CD14-positive monocyte (primary cell): ENCODE results near the gene CPA2. TPM values are rescaled to one million over a fixed set of nuclear protein-coding genes. Genes with fewer than 3 reads are reported as not detected.

Experiments used
- DNase-seq, 3 donors: peaks; one replicate each; pipeline ENCODE4 v3.0.0-alpha.2; 2011 to 2022
- H2AFZ ChIP-seq: 2 replicates; pipeline ENCODE4 v1.6.0; 2012; ENCODE audit warnings: mild to moderate bottlenecking, low read depth, low read length, inconsistent platforms; ENCODE audit not compliant: insufficient read depth, poor library complexity, severe bottlenecking
- H3K27ac ChIP-seq, 2 donors: 1 replicate in 1 of 2; 2 replicates in 1 of 2; pipeline ENCODE4 v1.5.1; 2012 to 2013; ENCODE audit warnings: low read length in 2 of 2, control low read depth in 1 of 2, inconsistent platforms in 1 of 2, low read depth in 1 of 2, mild to moderate bottlenecking in 1 of 2
- H3K27me3 ChIP-seq, 2 donors: one replicate each; pipeline versions ENCODE4 v1.6.0 to v1.6.1; 2011 to 2013; ENCODE audit warnings: low read length in 2 of 2; ENCODE audit not compliant: control insufficient read depth in 2 of 2, insufficient read depth in 2 of 2
- H3K36me3 ChIP-seq, 2 donors: replicated peaks in 1 of 2; 1 replicate in 1 of 2; 2 replicates in 1 of 2; pipeline versions ENCODE4 v1.5.1 to v1.6.1; 2012 to 2013; ENCODE audit warnings: low read length in 2 of 2, control low read depth in 1 of 2, inconsistent platforms in 1 of 2, mild to moderate bottlenecking in 1 of 2; ENCODE audit not compliant: insufficient read depth in 2 of 2, control insufficient read depth in 1 of 2
- H3K4me1 ChIP-seq, 2 donors: 1 replicate in 1 of 2; 2 replicates in 1 of 2; pipeline versions ENCODE4 v1.5.1 to v1.6.1; 2012 to 2013; ENCODE audit warnings: low read length in 2 of 2, control low read depth in 1 of 2, inconsistent platforms in 1 of 2, mild to moderate bottlenecking in 1 of 2, moderate library complexity in 1 of 2; ENCODE audit not compliant: insufficient read depth in 2 of 2, control insufficient read depth in 1 of 2
- H3K4me2 ChIP-seq: replicated peaks from 2 replicates; pipeline ENCODE3; 2012; ENCODE audit warnings: low read length, moderate library complexity, mild to moderate bottlenecking; ENCODE audit not compliant: poor library complexity, severe bottlenecking; ENCODE audit errors: extremely low read depth
- H3K4me3 ChIP-seq, 3 experiments: fragments of 200-600 bp in 1 of 3; sonication (generic) in 1 of 3; replicated peaks in 1 of 3; 1 replicate in 2 of 3; 2 replicates in 1 of 3; pipeline ENCODE4 v1.5.1; 2011 to 2013; ENCODE audit warnings: low read length in 3 of 3, mild to moderate bottlenecking in 3 of 3, control low read depth in 2 of 3, low read depth in 2 of 3, inconsistent platforms in 1 of 3, moderate library complexity in 1 of 3
- H3K79me2 ChIP-seq: 2 replicates; pipeline ENCODE4 v1.6.0; 2012; ENCODE audit warnings: mild to moderate bottlenecking, control low read depth, inconsistent platforms, low read length, moderate library complexity; ENCODE audit not compliant: insufficient read depth
- H3K9ac ChIP-seq: 2 replicates; pipeline ENCODE4 v1.6.0; 2017; ENCODE audit warnings: low read length, mild to moderate bottlenecking; ENCODE audit not compliant: insufficient read depth, poor library complexity, severe bottlenecking
- H3K9me3 ChIP-seq, 2 donors: replicated peaks in 1 of 2; 1 replicate in 1 of 2; 2 replicates in 1 of 2; pipeline versions ENCODE4 v1.5.1 to v1.6.1; 2012 to 2013; ENCODE audit warnings: low read length in 2 of 2, control low read depth in 1 of 2; ENCODE audit not compliant: control insufficient read depth in 1 of 2, insufficient read depth in 1 of 2
- H4K20me1 ChIP-seq: 2 replicates; pipeline ENCODE4 v1.6.0; 2012; ENCODE audit warnings: mild to moderate bottlenecking, low read length, control low read depth, moderate library complexity; ENCODE audit not compliant: insufficient read depth
- H3K27ac Mint-ChIP-seq, 7 donors: one replicate each; pipeline ENCODE4 v1.8.0; 2020; ENCODE audit warnings: mild to moderate bottlenecking in 7 of 7, mixed read lengths in 7 of 7, moderate library complexity in 6 of 7, inconsistent platforms in 2 of 7
- H3K27me3 Mint-ChIP-seq, 3 donors: one replicate each; pipeline ENCODE4 v1.8.0; 2021 to 2022; ENCODE audit warnings: low read depth in 3 of 3, mild to moderate bottlenecking in 3 of 3, mixed read lengths in 3 of 3, moderate library complexity in 3 of 3, inconsistent platforms in 1 of 3
- H3K36me3 Mint-ChIP-seq, 2 donors: one replicate each; pipeline ENCODE4 v1.8.0; 2020; ENCODE audit warnings: mixed read lengths in 2 of 2, inconsistent platforms in 1 of 2, mild to moderate bottlenecking in 1 of 2
- H3K4me1 Mint-ChIP-seq: one replicate; pipeline ENCODE4 v1.8.0; 2020; ENCODE audit warnings: mild to moderate bottlenecking, mixed read lengths
- H3K4me3 Mint-ChIP-seq, 2 donors: one replicate each; pipeline ENCODE4 v1.8.0; 2020; ENCODE audit warnings: mild to moderate bottlenecking in 2 of 2, mixed read lengths in 2 of 2, moderate library complexity in 1 of 2
- H3K9me3 Mint-ChIP-seq, 7 donors: one replicate each; pipeline ENCODE4 v1.8.0; 2020 to 2022; ENCODE audit warnings: mixed read lengths in 7 of 7, mild to moderate bottlenecking in 6 of 7, moderate library complexity in 6 of 7, inconsistent platforms in 2 of 7
- WGBS: methylation state at CpG from one replicate; pipeline ENCODE4 v1.1.5; 2013; ENCODE audit warnings: missing lambda C conversion rate; ENCODE audit not compliant: insufficient coverage; 5-methylcytosine and 5-hydroxymethylcytosine counted together
- intact Hi-C, 2 donors: fragments of 100-400 bp; cut with micrococcal nuclease; formaldehyde crosslinking; loops; one replicate each; pipeline versions ENCODE4 v1.15.0 to v1.15.1; 2023
- polyA plus RNA-seq, 3 donors: library from polyadenylated mRNA; depleted of rRNA in 1 of 3; unstranded in 2 of 3; stranded (reverse) in 1 of 3; fragments of 300-500 nt in 2 of 3; fragments of >200 nt in 1 of 3; fragmentation: Illumina TruSeq in 2 of 3; gene quantifications; 1 replicate in 2 of 3; 2 replicates in 1 of 3; pipeline ENCODE4 v1.2.3, GENCODE V29; 2012 to 2021
- TF ChIP-seq, protein P1 (sequence below): fragments of 200-600 bp; IDR thresholded peaks from one replicate; pipeline ENCODE4 v1.8.0; 2022; ENCODE audit warnings: antibody characterized with exemption, mild to moderate bottlenecking

The CPA2 gene
- polyA plus RNA-seq, 3 donors = not detected

- Mint-ChIP-seq H3K9me3 (peaks cover 0 to 1% (median 0%) of the 10 kb centered on the region in 7 donors), H3K27ac (peak overlapping the region in 1 of 7 donors; percentile 64), H3K36me3 (no peaks in the 10 kb centered on the region), H3K27me3 (peaks cover 0 to 2% (median 0%) of the 10 kb centered on the region in 3 donors), H3K4me3 (no peak overlapping the region), H3K4me1 (no peaks in the 10 kb centered on the region)
- Histone ChIP-seq H4K20me1 (no peaks in the 10 kb centered on the region), H3K27ac (no peak overlapping the region), H3K9me3 (no peaks in the 10 kb centered on the region), H2AFZ (no peak overlapping the region), H3K36me3 (no peaks in the 10 kb centered on the region), H3K27me3 (no peaks in the 10 kb centered on the region), H3K4me2 (no peak overlapping the region), H3K9ac (no peak overlapping the region), H3K4me3 (no peak overlapping the region), H3K4me1 (no peaks in the 10 kb centered on the region), H3K79me2 (no peaks in the 10 kb centered on the region)
- TF ChIP-seq, protein P1, sequence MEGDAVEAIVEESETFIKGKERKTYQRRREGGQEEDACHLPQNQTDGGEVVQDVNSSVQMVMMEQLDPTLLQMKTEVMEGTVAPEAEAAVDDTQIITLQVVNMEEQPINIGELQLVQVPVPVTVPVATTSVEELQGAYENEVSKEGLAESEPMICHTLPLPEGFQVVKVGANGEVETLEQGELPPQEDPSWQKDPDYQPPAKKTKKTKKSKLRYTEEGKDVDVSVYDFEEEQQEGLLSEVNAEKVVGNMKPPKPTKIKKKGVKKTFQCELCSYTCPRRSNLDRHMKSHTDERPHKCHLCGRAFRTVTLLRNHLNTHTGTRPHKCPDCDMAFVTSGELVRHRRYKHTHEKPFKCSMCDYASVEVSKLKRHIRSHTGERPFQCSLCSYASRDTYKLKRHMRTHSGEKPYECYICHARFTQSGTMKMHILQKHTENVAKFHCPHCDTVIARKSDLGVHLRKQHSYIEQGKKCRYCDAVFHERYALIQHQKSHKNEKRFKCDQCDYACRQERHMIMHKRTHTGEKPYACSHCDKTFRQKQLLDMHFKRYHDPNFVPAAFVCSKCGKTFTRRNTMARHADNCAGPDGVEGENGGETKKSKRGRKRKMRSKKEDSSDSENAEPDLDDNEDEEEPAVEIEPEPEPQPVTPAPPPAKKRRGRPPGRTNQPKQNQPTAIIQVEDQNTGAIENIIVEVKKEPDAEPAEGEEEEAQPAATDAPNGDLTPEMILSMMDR = no peak
- intact Hi-C loops = no loop called here
- no peak for DNase-seq
- no CpG with 5 or more reads among the region's 5 CpGs for WGBS
Measured at GRCh38 chr7:130303982-130304381, 37.3 kb downstream of the CPA2 start.

- no peaks in the 10 kb centered on the region for H3K4me1 Mint-ChIP-seq
- Histone ChIP-seq H3K27me3 (no peaks in the 10 kb centered on the region), H3K9ac (no peak overlapping the region), H4K20me1 (no peaks in the 10 kb centered on the region), H3K9me3 (no peaks in the 10 kb centered on the region), H3K27ac (no peak overlapping the region), H3K4me1 (no peaks in the 10 kb centered on the region), H3K4me3 (no peak overlapping the region), H3K36me3 (no peaks in the 10 kb centered on the region), H2AFZ (no peak overlapping the region), H3K79me2 (no peaks in the 10 kb centered on the region), H3K4me2 (no peak overlapping the region)
- H3K36me3 Mint-ChIP-seq = no peaks in the 10 kb centered on the region
- H3K9me3 Mint-ChIP-seq = peaks cover 0 to 1% (median 0%) of the 10 kb centered on the region in 7 donors
- no peak overlapping the region for H3K27ac Mint-ChIP-seq
- no peaks in the 10 kb centered on the region for H3K27me3 Mint-ChIP-seq
- no peak for DNase-seq
- TF ChIP-seq, protein P1 = no peak
- intact Hi-C loops = no loop called here
- H3K4me3 Mint-ChIP-seq = no peak overlapping the region
- WGBS = 100% methylated on average over 2 of the region's 3 CpGs
Measured at GRCh38 chr7:130304878-130305277, 38.2 kb downstream of the CPA2 start.
